GM12872 (cell line): ENCODE data around the gene TFAP2A.

ENCODE experiments used
- CTCF ChIP-seq: IDR thresholded peaks from 3 replicates; pipeline ENCODE4 v1.5.1; 2011; ENCODE audit warnings: low read depth, mild to moderate bottlenecking, low read length, moderate library complexity; ENCODE audit not compliant: insufficient read depth

Gene TFAP2A

DNA sequence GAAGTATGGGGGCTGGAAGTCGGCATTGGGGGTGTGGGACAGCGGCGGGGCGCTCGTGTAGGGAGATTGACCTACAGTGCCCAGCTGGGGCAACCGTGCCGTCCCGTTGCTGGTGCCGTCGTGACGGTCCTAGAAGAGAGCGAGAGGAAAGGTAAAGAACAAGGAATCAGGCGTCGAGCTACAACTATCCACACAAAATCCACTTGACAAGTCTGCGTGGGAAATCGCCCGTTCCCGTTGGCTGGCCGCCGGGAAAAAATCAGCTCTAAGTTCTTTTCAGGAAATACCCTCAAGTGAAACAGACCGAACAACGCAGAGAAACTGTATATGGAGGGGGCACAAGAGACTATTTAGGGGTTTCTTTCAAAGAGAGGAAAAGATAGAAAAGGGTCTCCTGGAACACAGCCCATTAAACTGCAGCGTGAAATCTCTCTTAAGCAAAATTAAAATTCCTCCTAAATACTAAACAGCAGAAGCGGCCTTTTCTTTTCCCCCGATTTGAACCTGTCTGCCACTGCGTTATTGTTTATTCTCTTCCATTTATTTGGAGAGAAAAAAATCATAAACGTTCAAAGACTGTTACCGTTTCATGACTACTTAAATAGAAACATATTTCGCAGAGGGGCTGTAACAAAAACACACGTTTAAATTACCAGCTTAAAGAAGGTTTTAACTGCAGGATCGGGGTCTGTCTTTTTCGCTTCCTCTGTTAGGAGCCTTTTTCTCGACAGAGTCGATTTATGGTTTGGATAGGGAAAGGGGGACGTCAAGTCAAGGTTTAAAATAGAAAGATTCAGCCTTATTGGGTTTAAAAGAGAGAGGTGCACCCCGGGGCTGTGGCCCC, 4.4 kb downstream of the TFAP2A start:
- no peak for TF ChIP-seq CTCF

DNA sequence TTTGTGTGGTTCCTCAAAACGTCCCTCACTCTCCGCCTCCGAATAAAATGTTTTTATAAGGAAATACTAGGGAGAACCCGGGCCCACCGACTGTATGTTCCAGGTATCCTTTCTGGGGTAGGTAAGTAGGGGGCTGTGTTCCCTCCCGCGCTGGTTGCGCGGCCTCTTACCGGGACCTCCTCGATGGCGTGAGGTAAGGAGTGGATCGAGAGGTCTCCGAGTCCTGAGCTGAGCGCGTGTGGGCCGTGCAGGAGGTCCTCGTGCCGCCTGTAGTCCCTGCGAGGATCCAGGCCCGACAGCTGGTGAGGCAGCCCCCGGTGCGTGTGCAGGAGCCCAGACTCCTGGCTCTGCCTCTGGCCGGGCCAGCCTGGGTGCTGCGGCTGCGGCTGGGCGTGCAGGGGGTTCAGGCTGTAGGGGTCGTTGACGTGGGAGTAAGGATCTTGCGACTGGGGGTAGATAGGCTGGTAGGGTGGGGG, 5.1 kb downstream of the TFAP2A start:
- no peak for TF ChIP-seq CTCF

- no peak for TF ChIP-seq CTCF
Measured at GRCh38 chr6:10409233-10409721, 5.6 kb downstream of the TFAP2A start.

DNA sequence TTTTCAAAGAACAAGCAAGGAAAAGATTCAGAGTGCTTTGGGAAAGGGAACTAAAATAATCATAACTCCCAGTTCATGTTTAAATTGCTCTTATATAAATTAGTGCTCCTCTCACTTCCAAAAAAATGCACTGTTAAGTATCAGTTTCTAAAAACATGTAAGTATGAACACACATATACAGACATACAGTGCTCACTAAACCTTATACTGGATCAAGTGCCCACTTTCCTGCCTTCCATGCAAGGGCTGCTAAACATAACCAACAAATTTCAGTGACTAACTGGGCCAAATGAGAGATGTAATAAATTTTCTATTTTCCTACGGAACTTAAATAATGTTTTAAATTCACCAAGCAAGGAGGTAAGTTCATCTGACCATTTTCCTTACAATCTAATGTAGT, 6.4 kb downstream of the TFAP2A start:
- TF ChIP-seq CTCF = no peak

DNA sequence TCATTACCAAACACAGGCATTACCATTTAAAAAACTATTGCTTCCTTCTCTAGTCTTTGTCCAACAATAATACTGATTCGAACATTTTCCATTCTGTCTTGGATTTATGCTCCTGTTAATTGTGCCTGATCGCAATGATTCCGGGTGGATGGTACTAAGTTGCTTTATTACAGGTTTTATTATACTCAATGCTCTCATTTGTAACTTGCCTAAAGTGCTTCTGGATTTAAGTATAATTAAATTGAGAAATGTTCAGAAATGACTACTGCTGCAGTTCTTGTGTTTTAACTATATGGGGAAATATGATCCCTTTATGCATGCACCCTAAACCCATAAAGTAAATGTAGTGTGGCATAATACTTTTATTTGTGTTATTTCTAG, 7.2 kb downstream of the TFAP2A start:
- TF ChIP-seq CTCF = no peak

GRCh38 chr6:10407018-10407673, 7.7 kb downstream of the TFAP2A start:
- no peak for TF ChIP-seq CTCF

- TF ChIP-seq CTCF = no peak
Measured at GRCh38 chr6:10406556-10406955, 8.3 kb downstream of the TFAP2A start.
